Trophoblast cell (in vitro differentiated cells and primary cell): Measurements from ENCODE around the gene WASF3.

Experiments
- DNase-seq, 2 donors: peaks; one replicate each; pipeline ENCODE4 v3.0.0-alpha.2; 2016
- H2AFZ ChIP-seq: 2 replicates; pipeline ENCODE4 v1.6.1; 2013; ENCODE audit warnings: low read length, moderate library complexity, mild to moderate bottlenecking; ENCODE audit not compliant: insufficient read depth, poor library complexity
- H2AK5ac ChIP-seq: 2 replicates; pipeline ENCODE4 v1.6.1; 2013; ENCODE audit warnings: mild to moderate bottlenecking, low read length
- H2BK120ac ChIP-seq: 2 replicates; pipeline ENCODE4 v1.6.1; 2013; ENCODE audit warnings: low read length, mild to moderate bottlenecking, moderate library complexity; ENCODE audit not compliant: insufficient read depth, poor library complexity
- H2BK12ac ChIP-seq: 2 replicates; pipeline ENCODE4 v1.6.1; 2013; ENCODE audit warnings: mild to moderate bottlenecking, low read length, moderate library complexity
- H2BK5ac ChIP-seq: 2 replicates; pipeline ENCODE4 v1.6.1; 2013; ENCODE audit warnings: low read length, low read depth, moderate library complexity, mild to moderate bottlenecking; ENCODE audit not compliant: poor library complexity
- H3K14ac ChIP-seq: 2 replicates; pipeline ENCODE4 v1.6.1; 2013; ENCODE audit warnings: mild to moderate bottlenecking, low read length
- H3K18ac ChIP-seq: 2 replicates; pipeline ENCODE4 v1.6.1; 2013; ENCODE audit warnings: mild to moderate bottlenecking, low read length
- H3K23ac ChIP-seq: 2 replicates; pipeline ENCODE4 v1.6.1; 2013; ENCODE audit warnings: low read length
- H3K27ac ChIP-seq: 2 replicates; pipeline ENCODE4 v1.5.1; 2013; ENCODE audit warnings: low read depth, mild to moderate bottlenecking, inconsistent platforms, low read length, moderate library complexity
- H3K27me3 ChIP-seq: 2 replicates; pipeline ENCODE4 v1.6.1; 2013; ENCODE audit warnings: inconsistent platforms, mild to moderate bottlenecking, low read length, moderate library complexity; ENCODE audit not compliant: insufficient read depth
- H3K36me3 ChIP-seq, 2 experiments: 1 replicate in 1 of 2; 2 replicates in 1 of 2; pipeline ENCODE4 v1.6.1; 2013; ENCODE audit warnings: low read length in 2 of 2, mild to moderate bottlenecking in 2 of 2, moderate library complexity in 1 of 2; ENCODE audit not compliant: insufficient read depth in 2 of 2, control insufficient read depth in 1 of 2
- H3K4ac ChIP-seq: 2 replicates; pipeline ENCODE4 v1.6.1; 2013; ENCODE audit warnings: low read depth, mild to moderate bottlenecking, low read length, moderate library complexity
- H3K4me1 ChIP-seq, 2 experiments: 1 replicate in 1 of 2; 2 replicates in 1 of 2; pipeline ENCODE4 v1.6.1; 2013; ENCODE audit warnings: low read length in 2 of 2, mild to moderate bottlenecking in 2 of 2, moderate library complexity in 1 of 2; ENCODE audit not compliant: insufficient read depth in 2 of 2, control insufficient read depth in 1 of 2
- H3K4me2 ChIP-seq: 2 replicates; pipeline ENCODE4 v1.6.1; 2013; ENCODE audit warnings: inconsistent platforms, mild to moderate bottlenecking, low read length, moderate library complexity
- H3K4me3 ChIP-seq: 2 replicates; pipeline ENCODE4 v1.5.1; 2013; ENCODE audit warnings: mild to moderate bottlenecking, low read depth, low read length, inconsistent platforms
- H3K79me1 ChIP-seq: one replicate; pipeline ENCODE4 v1.6.1; 2013; ENCODE audit warnings: low read length
- H3K79me2 ChIP-seq: 2 replicates; pipeline ENCODE4 v1.6.1; 2013; ENCODE audit warnings: low read length, mild to moderate bottlenecking; ENCODE audit not compliant: control insufficient read depth, insufficient read depth, poor library complexity
- H3K9ac ChIP-seq: 2 replicates; pipeline ENCODE4 v1.6.1; 2013; ENCODE audit warnings: mild to moderate bottlenecking, low read length
- H3K9me3 ChIP-seq: 2 replicates; pipeline ENCODE4 v1.6.1; 2013; ENCODE audit warnings: low read depth, mild to moderate bottlenecking, control low read depth, inconsistent platforms, low read length; ENCODE audit not compliant: insufficient read depth
- H4K12ac ChIP-seq: 2 replicates; pipeline ENCODE4 v1.6.1; 2013; ENCODE audit warnings: low read depth, mild to moderate bottlenecking, low read length, moderate library complexity
- H4K8ac ChIP-seq: 2 replicates; pipeline ENCODE4 v1.6.1; 2013; ENCODE audit warnings: low read depth, mild to moderate bottlenecking, low read length, moderate library complexity
- H4K91ac ChIP-seq: one replicate; pipeline ENCODE4 v1.6.1; 2013; ENCODE audit warnings: low read depth, mild to moderate bottlenecking, low read length, moderate library complexity
- WGBS: extraction: QIAGEN DNeasy Blood & Tissue Kit; methylation state at CpG from one replicate; pipeline ENCODE4 v1.1.7; 2013; ENCODE audit warnings: missing lambda C conversion rate; ENCODE audit not compliant: insufficient read length, insufficient coverage; ENCODE audit errors: extremely low coverage; 5-methylcytosine and 5-hydroxymethylcytosine counted together

WASF3 gene

DNA sequence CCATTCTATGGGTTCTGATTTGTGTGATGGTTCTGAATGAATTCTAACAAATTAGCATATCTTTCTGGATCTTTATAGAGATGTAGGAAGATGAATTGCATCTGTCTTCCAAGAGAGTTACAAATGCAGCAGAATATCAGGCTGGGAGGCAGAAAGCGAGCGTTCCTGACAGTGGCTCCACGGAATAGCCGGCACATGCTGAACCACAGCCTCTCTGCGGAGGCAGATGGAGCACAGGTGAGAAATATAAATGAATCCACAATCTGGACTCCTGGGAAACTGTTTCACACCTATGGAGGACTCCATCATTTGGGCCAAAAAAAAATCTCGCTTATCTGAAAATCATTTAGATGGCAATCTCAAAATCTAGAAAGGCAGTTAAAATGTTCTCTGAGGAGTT lies 34.5 kb upstream of the WASF3 start:
- no CpG with 5 or more reads among the region's 6 CpGs for WGBS

DNA sequence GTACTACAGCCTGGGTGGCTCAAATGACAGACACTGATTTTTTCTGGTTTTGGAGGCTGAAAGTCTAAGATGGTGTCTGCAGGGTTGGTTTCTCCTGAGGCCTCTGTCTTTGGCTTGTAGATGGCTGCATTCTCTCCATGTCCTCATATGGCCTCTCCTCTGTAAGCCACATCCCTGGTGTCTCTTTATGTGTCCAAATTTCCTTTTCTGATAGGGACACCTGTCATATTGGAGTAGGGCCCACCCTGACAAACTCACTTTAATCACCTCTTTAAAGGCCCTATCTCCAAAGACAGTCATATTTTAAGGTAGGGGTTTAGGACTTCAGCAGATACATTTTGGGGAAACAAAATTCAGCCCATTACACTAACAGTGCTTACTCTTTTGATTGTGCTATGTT lies 32.0 kb upstream of the WASF3 start:
- H3K4me1 ChIP-seq: no peaks in the 10 kb centered on the region
- H2BK5ac ChIP-seq: no peak overlapping the region
- no peaks in the 10 kb centered on the region for H3K79me1 ChIP-seq
- no peak for DNase-seq
- no peak overlapping the region for H2BK120ac ChIP-seq
- no peaks in the 10 kb centered on the region for H3K9me3 ChIP-seq
- H4K12ac ChIP-seq: no peak overlapping the region
- H2AFZ ChIP-seq: no peak overlapping the region
- no peak overlapping the region for H3K4ac ChIP-seq
- H3K14ac ChIP-seq: no peak overlapping the region
- no peak overlapping the region for H2AK5ac ChIP-seq
- no peak overlapping the region for H3K18ac ChIP-seq
- no peak overlapping the region for H3K4me3 ChIP-seq
- no peak overlapping the region for H3K23ac ChIP-seq
- no peak overlapping the region for H2BK12ac ChIP-seq
- no peak overlapping the region for H3K27ac ChIP-seq
- no peak overlapping the region for H4K8ac ChIP-seq
- H3K9ac ChIP-seq: no peak overlapping the region
- H3K4me2 ChIP-seq: no peak overlapping the region
- H3K79me2 ChIP-seq: no peaks in the 10 kb centered on the region
- no peaks in the 10 kb centered on the region for H3K36me3 ChIP-seq
- no peak overlapping the region for H4K91ac ChIP-seq
- no peaks in the 10 kb centered on the region for H3K27me3 ChIP-seq

More for the DNA sequence above, 34.5 kb upstream of the WASF3 start:
- Histone ChIP-seq H4K8ac (no peak overlapping the region), H3K4me3 (no peak overlapping the region), H4K12ac (no peak overlapping the region), H2AFZ (no peak overlapping the region), H3K18ac (no peak overlapping the region), H4K91ac (no peak overlapping the region), H3K9me3 (no peaks in the 10 kb centered on the region), H3K23ac (no peak overlapping the region), H3K27me3 (no peaks in the 10 kb centered on the region), H3K14ac (no peak overlapping the region), H2BK12ac (no peak overlapping the region), H3K79me2 (no peaks in the 10 kb centered on the region), H3K4me2 (no peak overlapping the region), H3K4ac (no peak overlapping the region), H3K4me1 (no peaks in the 10 kb centered on the region), H2BK5ac (no peak overlapping the region), H3K79me1 (no peaks in the 10 kb centered on the region), H3K27ac (no peak overlapping the region), H3K9ac (no peak overlapping the region), H2AK5ac (no peak overlapping the region), H2BK120ac (no peak overlapping the region), H3K36me3 (no peaks in the 10 kb centered on the region)
- DNase-seq: no peak

DNA sequence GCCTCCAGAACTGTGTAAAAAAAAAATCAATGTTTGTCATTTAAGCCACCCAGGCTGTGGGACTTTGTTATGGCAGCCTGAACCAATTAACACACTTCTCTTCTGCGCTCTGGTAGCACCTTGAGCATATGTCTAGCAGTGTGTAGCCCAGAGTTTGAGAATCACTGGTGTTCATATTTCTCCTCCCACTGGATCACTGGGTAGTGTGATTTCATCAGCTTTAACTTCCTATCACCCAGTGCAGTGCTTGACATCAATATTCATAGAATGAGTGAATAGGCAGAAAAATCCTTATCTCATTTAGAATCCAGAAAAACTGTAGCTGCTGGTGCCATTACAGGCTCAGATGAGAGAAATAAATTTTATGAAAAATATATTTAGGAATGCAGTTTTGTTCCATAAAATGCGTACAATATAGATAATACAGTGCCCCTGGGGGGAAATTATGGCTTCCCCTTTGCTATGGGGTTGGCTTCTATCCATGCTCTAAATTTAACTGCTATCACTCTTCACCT lies 30.7 kb upstream of the WASF3 start:
- no peaks in the 10 kb centered on the region for H3K79me1 ChIP-seq
- no peaks in the 10 kb centered on the region for H3K4me1 ChIP-seq
- no peak overlapping the region for H4K12ac ChIP-seq
- H3K4me2 ChIP-seq: no peak overlapping the region
- no peak overlapping the region for H4K8ac ChIP-seq
- no peaks in the 10 kb centered on the region for H3K36me3 ChIP-seq
- H2AFZ ChIP-seq: no peak overlapping the region
- H2AK5ac ChIP-seq: no peak overlapping the region
- H3K4me3 ChIP-seq: no peak overlapping the region
- no peak overlapping the region for H2BK120ac ChIP-seq
- H3K14ac ChIP-seq: no peak overlapping the region
- H2BK12ac ChIP-seq: no peak overlapping the region
- no peak overlapping the region for H3K4ac ChIP-seq
- H3K18ac ChIP-seq: no peak overlapping the region
- no peaks in the 10 kb centered on the region for H3K79me2 ChIP-seq
- no peaks in the 10 kb centered on the region for H3K27me3 ChIP-seq
- WGBS: no CpG with 5 or more reads among the region's 2 CpGs
- no peak overlapping the region for H3K27ac ChIP-seq
- H4K91ac ChIP-seq: no peak overlapping the region
- no peak overlapping the region for H3K23ac ChIP-seq
- no peak overlapping the region for H3K9ac ChIP-seq
- no peaks in the 10 kb centered on the region for H3K9me3 ChIP-seq
- peak in 1 of 2 donors; percentile 23 for DNase-seq
- H2BK5ac ChIP-seq: no peak overlapping the region

DNA sequence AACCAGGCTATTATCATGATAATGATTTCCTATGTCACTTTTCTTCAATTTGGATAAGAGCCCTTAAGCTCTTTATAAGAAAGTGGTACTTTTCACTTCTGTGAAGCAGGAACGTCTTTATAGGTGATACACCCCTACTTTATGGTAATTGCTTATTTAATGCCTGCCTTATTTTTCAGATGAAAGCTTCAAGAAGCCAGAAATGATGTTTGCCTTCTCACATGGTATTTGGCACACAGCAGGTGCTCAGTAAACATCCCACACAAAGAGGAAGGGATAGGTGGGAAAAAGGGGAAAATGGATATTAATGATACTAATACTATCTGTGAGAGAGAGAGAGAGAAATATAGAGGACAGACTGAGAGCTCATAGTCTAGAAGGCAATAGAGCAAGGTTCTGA lies 29.0 kb upstream of the WASF3 start:
- no peak overlapping the region for H3K18ac ChIP-seq
- no peak overlapping the region for H3K23ac ChIP-seq
- H2BK5ac ChIP-seq: no peak overlapping the region
- no peak overlapping the region for H2BK12ac ChIP-seq
- H3K4me1 ChIP-seq: no peaks in the 10 kb centered on the region
- H3K9ac ChIP-seq: no peak overlapping the region
- DNase-seq: no peak
- WGBS: no CpG with 5 or more reads among the region's 1 CpG
- no peak overlapping the region for H3K4me3 ChIP-seq
- no peak overlapping the region for H3K4ac ChIP-seq
- H3K9me3 ChIP-seq: no peaks in the 10 kb centered on the region
- H2AFZ ChIP-seq: no peak overlapping the region
- H3K79me2 ChIP-seq: no peaks in the 10 kb centered on the region
- H2AK5ac ChIP-seq: no peak overlapping the region
- no peak overlapping the region for H3K14ac ChIP-seq
- H4K8ac ChIP-seq: no peak overlapping the region
- H3K27me3 ChIP-seq: no peaks in the 10 kb centered on the region
- no peak overlapping the region for H4K91ac ChIP-seq
- H2BK120ac ChIP-seq: no peak overlapping the region
- H3K27ac ChIP-seq: no peak overlapping the region
- H4K12ac ChIP-seq: no peak overlapping the region
- no peaks in the 10 kb centered on the region for H3K79me1 ChIP-seq
- H3K36me3 ChIP-seq: no peaks in the 10 kb centered on the region
- no peak overlapping the region for H3K4me2 ChIP-seq
